Thyroid gland (tissue), 4 donors: Measurements from ENCODE around the gene RUFY2.

Source experiments
- POLR2A ChIP-seq, 2 donors: fragments of 450-650 bp; IDR thresholded peaks; one replicate each; pipeline ENCODE4 v1.6.1; 2017; ENCODE audit warnings: antibody characterized with exemption in 2 of 2, mild to moderate bottlenecking in 2 of 2, moderate library complexity in 1 of 2
- TF ChIP-seq, protein P1 (sequence below), 6 experiments: fragments of 200-600 bp in 3 of 6; fragments of 450-650 bp in 3 of 6; sonication (generic) in 3 of 6; IDR thresholded peaks; one replicate each; pipeline ENCODE4 v1.5.1; 2016 to 2019; ENCODE audit warnings: antibody characterized with exemption in 6 of 6, mild to moderate bottlenecking in 2 of 6, inconsistent platforms in 1 of 6, moderate library complexity in 1 of 6

GRCh38 chr10:68403701-68404100, 3.4 kb downstream of the RUFY2 start:
- TF ChIP-seq POLR2A (IDR thresholded peaks at IDR 0.05): no peak
- TF ChIP-seq, protein P1, sequence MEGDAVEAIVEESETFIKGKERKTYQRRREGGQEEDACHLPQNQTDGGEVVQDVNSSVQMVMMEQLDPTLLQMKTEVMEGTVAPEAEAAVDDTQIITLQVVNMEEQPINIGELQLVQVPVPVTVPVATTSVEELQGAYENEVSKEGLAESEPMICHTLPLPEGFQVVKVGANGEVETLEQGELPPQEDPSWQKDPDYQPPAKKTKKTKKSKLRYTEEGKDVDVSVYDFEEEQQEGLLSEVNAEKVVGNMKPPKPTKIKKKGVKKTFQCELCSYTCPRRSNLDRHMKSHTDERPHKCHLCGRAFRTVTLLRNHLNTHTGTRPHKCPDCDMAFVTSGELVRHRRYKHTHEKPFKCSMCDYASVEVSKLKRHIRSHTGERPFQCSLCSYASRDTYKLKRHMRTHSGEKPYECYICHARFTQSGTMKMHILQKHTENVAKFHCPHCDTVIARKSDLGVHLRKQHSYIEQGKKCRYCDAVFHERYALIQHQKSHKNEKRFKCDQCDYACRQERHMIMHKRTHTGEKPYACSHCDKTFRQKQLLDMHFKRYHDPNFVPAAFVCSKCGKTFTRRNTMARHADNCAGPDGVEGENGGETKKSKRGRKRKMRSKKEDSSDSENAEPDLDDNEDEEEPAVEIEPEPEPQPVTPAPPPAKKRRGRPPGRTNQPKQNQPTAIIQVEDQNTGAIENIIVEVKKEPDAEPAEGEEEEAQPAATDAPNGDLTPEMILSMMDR (IDR thresholded peaks at IDR 0.05): no peak
